GM21619 (cell line): ENCODE measurements around the gene PRTN3.

Experiments used
- ATAC-seq: cut with Tn5 transposase; IDR thresholded peaks from one replicate; pipeline ENCODE4 v1.9.1; 2021; ENCODE audit not compliant: unreplicated experiment

The PRTN3 gene

GRCh38 chr19:896434-896833 lies 55.6 kb downstream of the PRTN3 start:
- ATAC-seq = no peak

GRCh38 chr19:896999-897398 lies 56.2 kb downstream of the PRTN3 start:
- no peak for ATAC-seq

- no peak for ATAC-seq
These were observed 56.7 kb downstream of the PRTN3 start for GRCh38 chr19:897442-898039.
